Uterus (tissue), 2 donors: ENCODE measurements around the gene TEX14.

ENCODE experiments used
- POLR2A ChIP-seq, 2 donors: fragments of 450-650 bp; IDR thresholded peaks; one replicate each; pipeline ENCODE4 v1.6.1; 2016; ENCODE audit warnings: antibody characterized with exemption in 2 of 2, mild to moderate bottlenecking in 1 of 2, moderate library complexity in 1 of 2
- TF ChIP-seq, protein P1 (sequence below), 4 experiments: fragments of 200-600 bp in 2 of 4; fragments of 450-650 bp in 2 of 4; sonication (generic) in 2 of 4; IDR thresholded peaks; one replicate each; pipeline ENCODE4 v1.5.1; 2016 to 2019; ENCODE audit warnings: antibody characterized with exemption in 4 of 4, mild to moderate bottlenecking in 2 of 4, moderate library complexity in 1 of 4

DNA sequence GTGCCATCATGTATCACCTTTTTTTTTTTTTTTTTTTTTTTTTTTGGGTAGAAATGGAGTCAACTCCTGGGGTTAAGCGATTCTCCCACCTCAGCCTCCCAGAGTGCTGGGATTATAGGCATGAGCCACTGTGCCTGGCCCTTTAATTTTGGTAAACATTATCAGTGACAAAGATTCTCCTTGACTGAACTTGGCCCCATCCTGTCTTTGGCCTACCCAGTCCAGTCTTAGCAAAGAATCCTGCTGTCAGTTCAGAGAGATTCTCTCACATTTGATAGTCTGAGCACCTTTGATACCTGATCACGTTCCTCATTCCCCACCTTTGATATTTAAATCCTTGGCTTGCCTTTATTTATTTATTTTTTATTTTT is 12.1 kb upstream of the TEX14 start:
- TF ChIP-seq, protein P1, sequence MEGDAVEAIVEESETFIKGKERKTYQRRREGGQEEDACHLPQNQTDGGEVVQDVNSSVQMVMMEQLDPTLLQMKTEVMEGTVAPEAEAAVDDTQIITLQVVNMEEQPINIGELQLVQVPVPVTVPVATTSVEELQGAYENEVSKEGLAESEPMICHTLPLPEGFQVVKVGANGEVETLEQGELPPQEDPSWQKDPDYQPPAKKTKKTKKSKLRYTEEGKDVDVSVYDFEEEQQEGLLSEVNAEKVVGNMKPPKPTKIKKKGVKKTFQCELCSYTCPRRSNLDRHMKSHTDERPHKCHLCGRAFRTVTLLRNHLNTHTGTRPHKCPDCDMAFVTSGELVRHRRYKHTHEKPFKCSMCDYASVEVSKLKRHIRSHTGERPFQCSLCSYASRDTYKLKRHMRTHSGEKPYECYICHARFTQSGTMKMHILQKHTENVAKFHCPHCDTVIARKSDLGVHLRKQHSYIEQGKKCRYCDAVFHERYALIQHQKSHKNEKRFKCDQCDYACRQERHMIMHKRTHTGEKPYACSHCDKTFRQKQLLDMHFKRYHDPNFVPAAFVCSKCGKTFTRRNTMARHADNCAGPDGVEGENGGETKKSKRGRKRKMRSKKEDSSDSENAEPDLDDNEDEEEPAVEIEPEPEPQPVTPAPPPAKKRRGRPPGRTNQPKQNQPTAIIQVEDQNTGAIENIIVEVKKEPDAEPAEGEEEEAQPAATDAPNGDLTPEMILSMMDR (IDR thresholded peaks at IDR 0.05), result no peak
- no peak for TF ChIP-seq POLR2A (IDR thresholded peaks at IDR 0.05)
